ENCODE measurements around the gene AP4B1. TPM values are rescaled to one million over a fixed set of nuclear protein-coding genes. Genes with fewer than 3 reads are reported as not detected.

The AP4B1 gene
- total RNA-seq, 1 donor from 2014 or later, result 36.2 TPM

DNA sequence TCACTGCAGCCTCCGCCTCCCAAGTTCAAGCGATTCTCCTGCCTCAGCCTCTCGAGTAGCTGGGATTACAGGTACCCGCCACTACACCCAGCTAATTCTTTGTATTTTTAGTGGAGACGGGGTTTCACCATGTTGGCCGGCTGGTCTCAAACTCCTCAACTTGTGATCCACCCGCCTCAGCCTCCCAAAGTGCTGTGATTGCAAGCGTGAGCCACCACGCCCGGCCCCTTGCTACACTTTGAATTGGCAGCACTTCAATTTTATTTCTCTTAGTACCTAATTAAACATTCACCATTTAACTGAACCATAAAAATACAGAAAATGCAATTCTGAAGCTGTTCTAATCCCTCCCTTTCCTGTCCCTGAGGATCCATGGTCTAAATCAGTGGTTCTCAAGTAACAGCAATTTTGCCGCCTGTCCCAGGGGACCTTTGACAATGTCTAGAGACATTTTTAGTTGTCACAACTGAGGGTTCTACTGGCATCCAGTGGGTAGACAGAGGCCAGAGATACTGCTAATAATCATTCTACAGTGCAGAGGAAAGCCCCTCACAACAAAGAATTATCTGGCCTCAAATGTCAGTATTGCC lies 12.9 kb downstream of the AP4B1 start:
- DNase-seq, result no peak

DNA sequence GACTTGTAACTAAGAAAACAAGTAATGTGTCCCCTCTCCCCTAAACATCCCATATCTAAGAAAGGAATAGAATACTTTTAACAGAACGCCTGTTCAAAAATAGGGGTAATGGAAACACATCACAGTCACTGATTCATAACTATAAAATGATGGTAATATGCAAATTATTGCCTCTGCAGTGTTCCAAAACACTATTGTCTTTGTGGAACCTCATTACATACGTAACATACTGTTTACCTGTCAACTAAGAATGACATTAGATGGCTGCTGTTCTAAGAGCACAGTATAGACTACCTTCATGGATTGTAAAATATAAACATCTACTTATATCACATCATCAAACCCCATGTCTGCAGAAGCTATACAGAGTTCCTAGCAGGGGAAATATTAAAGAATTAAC lies 13.8 kb downstream of the AP4B1 start:
- no peak for DNase-seq

DNA sequence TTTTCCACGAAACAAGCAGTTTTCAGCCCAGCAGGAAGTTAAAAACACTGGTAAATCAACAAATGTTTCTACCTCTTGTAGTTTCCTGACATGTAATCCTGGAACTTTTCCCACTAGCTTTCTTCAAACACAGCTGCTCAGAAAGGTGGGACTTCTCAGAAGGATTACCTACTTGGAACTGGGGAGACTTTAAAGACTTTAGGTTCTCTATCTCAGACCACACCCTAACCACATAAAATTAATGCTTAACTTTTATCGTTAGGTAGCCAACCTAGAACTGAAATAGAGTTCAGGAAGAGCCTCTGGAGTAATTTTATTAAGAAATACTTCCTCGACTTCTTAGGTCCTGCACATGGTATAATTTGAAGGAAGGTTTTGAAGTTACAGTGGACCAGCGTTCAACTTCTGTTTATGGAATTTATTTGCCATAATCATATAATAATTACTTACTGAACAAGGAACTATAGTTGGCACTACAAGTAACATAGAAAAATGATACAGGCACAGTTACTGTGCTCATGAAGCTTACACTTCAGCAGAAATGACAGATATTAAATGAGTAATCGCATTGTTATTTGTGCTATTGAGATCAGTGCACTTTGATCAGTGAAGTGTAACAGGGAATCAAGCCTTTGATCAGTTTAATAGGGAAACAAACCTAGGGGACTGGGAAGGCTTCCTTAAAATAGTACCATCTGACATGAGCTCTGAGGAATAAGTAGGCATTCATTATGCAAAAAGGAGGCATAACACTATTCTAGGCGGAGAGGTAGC lies 17.0 kb downstream of the AP4B1 start, which contains the start of gene BCL2L15:
BCL2L15 (minus strand) TSS at position 180 of the 774 bp plus-strand sequence. CDS start 206 bp downstream, outside the sequence.
- DNase-seq, result no peak

DNA sequence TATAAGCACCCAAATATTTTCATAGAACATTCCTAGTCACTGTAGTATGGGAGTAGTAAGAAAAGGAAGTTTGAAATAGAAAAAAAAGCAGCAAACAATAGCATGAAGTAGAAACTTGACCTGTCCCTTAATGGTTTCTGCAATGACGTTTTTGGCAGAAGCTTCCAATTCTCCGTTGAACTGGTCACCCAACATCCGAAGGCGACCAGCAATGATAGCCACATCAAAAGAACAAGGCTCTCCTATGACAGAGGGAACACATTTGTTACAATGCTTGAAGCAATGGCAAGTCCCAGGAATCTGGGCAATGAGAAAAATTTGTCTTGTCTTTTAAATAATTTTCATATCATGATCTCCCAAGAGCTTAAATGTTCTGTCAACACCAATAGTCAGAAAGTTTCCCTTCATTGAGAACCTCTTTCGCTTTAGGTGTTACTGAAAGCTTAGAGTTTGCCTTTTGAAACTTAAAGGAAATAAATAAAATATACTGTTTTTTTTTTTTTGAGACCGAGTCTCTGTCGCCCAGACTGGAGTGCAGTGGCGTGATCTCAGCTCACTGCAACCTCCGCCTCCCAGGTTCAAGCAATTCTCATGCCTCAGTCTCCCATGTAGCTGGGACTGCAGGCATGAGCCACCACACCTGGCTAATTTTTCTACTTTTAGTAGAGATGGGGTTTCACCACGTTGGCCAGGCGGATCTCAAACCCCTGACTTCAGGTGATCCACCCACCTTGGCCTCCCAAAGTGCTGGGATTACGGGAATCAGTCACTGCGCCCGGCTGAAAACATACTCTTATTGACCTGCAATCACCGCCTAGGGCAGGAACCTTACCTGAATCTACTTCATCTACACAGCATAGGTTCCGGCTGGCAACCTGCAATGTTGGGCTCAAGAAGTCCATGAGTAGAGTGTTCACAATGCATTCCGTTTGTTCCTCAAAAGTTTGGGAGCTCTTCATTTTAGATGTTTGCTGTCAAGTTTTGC lies 17.9 kb downstream of the AP4B1 start:
- DNase-seq, result no peak

DNA sequence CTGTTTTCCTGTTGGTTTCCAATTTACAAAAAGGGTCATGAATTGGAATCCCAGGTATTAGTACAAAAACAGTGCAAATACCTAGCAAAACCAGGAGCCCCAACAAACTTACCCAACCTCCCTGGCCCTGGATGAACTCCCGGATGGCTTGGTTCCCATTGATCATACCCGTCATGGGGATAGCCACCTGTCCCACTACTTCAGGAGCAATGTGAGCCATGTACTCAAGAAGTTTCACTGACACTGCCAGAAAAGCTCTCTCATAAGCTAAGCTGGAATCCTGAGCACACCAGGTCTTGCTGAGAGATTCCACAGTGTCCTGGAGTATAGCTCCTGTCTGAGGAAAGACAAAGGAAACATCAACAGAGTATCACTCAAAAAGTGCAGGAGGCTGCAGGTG lies 22.9 kb downstream of the AP4B1 start:
- DNase-seq, result no peak

DNA sequence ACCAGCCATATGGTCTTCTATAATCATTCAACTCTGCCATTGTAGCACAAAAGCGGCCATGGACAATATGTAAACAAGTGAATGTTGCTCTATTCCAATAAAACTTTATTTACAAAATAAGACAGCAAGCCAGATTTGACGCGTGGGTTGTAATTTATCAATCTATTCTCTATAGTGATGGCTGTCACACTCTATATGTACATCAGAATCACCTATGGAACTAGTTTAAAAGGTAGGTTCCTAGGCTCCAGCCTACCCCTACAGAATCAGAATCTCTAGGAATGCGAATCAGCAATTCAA lies 24.9 kb downstream of the AP4B1 start:
- DNase-seq, result no peak

DNA sequence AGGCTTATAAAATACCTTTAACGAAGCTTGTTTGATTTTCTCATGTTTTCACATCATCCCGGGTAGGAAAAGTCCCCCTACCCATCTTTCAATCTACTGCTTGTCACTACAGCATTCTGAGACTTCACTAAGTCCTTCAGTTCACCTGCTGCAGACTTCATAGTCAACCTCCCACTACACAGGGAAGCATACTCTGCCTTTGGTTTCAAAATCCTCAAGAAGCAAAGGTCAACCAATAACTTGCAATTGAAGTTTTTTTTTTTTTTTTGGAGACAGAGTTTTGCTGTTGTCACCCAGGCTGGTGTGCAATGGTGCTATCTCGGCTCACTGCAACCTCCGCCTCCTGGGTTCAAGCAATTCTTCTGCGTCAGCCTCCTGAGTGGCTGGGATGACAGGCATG lies 28.4 kb downstream of the AP4B1 start:
- no peak for DNase-seq

DNA sequence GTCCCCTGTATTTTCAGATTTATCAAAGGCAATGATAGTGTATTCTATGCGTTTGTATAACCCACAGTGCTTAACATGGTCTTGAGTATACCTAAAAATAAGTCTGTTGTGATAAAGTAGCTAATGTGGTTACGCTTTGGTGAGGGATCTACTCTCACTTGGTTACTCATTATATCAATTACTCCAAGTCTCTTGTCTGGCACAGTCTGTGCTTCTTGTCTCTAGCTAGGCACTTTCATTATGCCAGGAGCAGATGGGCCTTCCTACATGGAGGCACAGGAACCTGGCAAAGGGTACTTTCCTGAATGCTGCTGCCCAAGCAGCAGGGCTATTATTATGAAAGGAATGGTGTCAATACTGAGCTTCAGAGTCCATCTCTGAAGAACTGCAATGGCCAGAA lies 28.9 kb downstream of the AP4B1 start:
- DNase-seq, result no peak

DNA sequence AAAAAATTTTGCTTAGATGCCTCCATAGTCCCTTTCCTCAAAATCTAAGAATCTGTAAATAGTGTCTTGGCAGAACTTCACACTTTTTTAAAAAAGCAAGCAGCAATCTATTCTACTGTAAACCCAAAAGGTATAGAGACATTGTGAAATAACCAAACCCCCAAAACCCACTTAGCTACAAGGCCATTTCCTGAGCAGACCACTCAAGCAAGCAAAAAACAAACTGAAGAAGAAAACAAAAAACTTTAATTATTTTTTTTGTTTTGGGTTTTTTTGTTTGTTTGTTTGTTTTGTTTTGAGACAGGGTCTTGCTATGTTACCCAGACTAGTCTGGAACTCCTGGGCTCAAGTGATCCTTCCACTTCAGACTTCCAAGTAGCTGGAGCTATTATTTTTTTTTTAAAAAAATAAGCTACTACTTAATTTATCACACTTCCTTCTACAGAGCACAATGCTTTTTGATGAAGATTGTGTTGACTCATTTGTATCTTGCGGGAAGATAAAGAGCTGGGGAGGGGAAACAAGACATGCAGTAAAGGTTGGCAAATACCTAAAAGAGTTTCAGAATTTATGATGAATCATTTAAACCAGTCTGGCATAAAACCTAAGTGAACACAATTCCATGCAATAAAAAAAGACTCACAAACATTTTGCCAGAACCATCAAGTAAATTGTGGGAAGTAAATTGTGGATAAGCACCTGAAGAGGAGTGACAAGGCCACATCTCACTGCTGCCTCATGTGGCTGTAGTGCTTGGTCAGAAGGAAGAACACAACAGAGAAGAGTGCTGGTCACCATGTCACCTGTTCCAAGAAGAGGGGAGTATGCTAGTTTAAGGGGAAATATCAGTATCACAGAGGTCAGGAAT lies 30.4 kb downstream of the AP4B1 start:
- DNase-seq, result no peak

DNA sequence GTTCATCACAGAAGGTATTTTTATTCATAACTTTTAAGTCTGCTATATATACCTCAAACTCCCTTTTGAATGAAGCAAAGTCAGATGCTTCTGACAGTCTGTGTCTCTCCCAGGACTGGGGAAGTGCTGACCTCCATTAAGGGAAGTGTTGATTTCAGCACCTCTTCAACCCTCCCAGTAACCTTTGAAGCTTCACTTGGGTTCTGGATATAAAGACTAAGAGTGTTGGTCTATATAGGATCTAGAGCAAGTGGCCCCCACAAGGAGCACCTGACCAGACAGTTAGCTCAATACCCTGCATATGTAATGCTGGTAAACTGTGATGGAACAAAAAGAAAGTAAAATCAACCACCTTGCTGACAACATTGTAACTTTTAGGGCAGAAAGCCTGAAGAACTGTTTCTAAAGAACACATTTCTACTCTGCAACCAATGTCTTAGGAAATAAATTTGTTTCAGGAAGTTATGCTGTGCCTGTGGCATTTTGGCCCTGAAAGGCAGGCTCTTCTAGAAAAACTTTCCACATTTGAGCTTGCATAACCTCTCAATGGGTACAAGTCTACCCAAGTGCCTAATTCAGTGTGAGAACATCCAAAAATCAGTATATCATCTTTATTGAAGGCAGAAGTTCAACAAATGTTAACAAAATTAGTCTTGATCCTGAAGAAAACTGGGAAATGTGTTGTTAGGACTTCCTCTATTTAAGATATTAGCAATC lies 32.2 kb downstream of the AP4B1 start:
- DNase-seq, result no peak

DNA sequence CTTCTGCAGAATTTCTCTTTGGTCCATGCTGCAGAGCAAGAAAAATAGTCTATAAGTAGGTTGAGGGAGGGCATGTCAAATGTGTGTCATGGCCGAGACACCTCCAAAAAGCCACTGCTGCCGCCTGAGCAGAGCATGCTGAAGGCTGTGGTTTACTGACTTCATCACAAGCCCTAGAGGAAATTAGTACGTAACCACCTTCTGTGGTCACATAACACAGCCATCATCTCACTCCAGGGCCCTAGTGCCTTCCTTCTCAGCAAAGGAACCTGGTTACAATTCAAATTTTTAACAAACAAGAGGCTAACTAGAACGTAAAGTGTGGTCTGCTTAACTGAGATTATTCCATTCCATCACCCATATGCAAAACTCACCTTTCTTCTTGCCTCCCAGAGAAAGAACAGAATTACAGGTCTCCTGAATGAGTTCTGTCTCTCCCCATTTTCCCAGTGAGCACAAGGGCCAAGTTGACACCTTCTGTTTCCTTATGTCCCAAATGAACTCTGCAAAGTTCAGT lies 32.9 kb downstream of the AP4B1 start, which contains the start of gene PTPN22:
PTPN22 (minus strand) TSS at position 116 of the 517 bp plus-strand sequence.
- no peak for DNase-seq

DNA sequence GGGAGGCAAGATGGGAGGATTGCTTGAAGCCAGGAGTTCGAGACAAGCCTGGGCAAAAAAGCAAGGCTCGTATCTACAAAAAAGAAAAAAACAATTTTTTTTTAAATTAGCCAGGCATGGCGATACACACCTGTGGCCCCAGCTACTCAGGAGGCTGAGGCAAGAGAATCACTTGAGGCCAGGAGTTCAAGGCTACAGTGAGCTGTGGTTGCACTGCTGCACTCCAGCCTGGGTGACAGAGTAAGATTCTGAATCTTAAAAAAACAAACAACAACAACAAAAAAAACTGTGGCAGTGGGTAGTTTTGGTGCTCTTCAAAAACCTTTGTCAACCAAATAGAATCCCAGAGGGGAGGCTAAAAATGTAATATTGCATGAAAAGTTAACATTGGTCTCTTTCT lies 33.8 kb downstream of the AP4B1 start:
- DNase-seq, result no peak

DNA sequence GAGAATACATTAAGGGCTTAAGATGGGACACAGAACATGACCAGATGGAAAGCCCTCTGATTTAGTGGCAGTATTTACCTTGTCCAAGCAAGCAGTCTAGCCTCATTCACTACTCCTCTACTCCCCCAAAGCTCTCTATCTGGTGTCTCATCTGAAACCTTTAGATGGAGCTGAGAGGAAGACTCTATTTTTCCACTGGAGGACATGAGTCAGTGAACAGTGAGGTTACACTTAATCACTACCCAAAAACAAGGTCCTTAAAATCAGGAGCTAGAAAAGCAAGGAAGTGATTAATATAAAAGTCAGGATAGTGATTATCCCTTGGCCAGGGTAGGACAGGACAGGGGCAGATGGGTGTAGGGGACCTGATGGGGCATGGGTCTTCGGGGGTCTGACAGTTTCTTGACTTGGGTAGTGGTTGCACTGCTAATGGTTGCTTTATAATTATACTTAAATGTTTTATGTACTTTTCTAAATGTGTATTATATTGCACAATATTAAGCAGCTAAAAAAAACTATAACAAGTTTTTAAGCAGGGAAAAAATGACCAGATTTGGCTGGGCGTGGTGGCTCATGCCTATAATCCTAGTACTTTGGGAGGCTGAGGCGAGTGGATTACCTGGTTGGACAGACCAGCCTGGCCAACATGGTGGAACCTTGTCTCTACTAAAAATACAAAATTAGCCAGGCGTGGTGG lies 36.1 kb downstream of the AP4B1 start:
- no peak for DNase-seq

DNA sequence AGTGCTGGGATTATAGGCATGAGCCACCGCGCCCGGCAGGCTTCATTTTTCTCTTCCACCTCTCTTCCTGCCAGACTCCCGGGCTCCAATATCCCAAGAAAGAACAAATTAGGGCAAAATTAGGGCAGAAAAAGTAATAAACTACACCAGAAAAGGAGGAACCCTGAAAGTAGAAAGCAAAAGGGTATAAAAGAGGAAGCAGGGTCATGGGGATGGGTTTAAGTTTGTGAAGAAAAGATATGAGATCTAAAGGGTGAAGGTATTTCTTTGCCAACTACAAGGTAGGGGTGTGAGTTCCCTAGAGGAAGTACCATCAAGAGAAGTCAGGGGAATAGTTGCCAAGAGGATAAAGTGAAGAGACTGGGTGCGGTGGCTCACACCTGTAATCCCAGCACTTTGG lies 43.0 kb downstream of the AP4B1 start:
- DNase-seq, result no peak

DNA sequence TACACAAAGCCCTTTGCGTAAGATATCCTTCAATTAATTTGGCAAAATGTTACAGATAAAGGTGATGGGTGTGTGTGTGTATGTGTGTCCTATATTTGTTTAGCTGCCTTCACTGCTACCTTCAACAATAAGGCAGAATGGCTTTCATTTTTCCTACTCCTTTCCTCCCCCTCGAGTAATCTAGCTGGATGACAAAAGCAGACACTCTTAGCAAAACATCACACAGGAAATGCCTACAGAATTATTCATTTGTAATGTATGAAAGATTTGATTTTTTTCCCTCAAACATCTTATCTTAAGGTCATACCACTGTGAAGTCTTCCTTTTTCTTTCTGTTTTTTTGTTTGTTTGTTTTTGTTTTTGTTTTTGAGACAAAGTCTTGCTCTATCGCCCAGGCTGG lies 43.7 kb downstream of the AP4B1 start:
- no peak for DNase-seq

DNA sequence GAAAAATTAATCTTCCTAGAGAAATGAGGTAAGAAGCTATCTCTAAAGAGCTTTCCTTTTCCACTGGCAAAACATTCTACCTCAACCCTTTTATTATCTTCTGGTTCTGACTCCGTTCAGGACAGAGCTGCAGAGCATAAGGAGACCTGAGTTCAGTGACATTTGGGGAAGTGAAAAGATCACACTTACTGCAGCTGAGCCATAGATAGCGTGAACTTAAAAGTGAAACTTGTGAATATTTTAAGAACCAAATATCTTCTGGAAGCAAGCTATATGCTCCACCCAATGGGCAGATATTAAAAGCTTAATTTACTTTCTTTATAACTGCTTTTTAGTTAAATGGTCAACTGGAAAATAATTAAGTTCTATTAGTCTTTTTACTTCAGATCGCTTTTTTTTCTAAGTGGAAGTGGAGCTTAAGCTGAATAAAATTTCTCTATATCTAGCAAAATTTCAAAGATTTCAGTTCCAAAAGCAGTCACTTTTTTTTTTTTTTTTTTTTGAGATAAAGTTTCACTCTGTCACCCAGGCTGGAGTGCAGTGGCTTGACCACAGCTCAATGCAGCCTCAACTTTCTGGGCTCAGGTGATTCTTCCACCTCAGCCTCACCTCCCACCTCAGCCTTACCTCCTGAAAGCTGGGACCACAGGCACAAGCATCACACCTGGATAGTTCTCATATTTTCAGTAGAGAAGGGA lies 45.0 kb downstream of the AP4B1 start:
- no peak for DNase-seq

DNA sequence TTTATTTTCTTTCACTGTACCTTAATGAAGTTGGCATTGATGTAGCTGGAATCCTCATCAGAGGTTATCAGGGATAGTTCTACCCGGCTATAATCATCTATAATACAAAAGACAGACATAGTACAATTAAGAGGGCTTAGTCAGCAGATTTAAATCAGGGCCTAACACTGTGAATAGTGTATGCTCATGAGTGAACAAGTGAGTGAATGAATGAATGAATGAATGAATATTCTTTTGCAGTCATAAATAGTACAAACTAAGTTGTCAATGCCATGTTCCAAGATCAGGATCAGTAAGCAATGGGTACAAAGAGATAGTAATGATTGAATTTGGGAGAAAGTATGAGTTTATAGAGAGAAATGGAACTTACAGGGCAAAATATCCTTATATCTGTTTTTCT lies 45.6 kb downstream of the AP4B1 start:
- DNase-seq, result no peak

DNA sequence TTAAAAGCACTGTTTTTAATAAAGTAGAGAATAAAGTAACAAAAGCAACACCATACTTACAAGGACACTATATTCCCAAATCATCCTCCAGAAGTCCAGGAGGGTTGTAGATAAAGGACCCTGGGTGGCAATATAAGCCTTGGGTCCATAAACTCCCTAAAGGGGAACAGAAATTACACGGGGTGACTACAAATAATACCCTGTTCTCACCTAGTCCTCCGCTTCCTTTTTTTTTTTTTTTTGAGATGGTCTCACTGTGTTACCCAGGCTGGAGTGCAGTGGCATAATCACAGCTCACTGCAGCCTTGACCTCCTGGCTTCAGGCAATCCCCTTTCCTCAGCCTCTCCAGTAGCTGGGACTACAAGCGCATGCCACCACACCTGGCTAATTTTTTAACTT lies 46.2 kb downstream of the AP4B1 start:
- DNase-seq, result no peak

DNA sequence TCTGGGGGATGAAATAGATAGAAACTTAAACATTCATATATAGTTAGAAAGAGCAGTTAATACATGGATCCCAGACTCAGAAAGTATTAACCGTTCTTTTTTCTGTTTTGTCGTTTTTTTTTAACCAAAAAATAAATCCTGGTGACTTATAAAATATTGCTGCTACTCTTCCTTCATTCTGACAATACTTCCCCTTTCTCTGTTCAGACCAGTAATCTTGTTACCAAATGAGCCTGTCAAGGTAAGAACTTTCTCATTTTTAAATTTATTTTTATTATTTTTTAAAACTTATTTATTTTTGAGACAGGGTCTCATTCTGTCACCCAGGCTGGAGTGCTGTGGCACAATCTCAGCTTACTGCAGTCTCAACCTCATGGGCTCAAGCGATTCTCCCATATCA lies 46.8 kb downstream of the AP4B1 start:
- DNase-seq, result no peak

DNA sequence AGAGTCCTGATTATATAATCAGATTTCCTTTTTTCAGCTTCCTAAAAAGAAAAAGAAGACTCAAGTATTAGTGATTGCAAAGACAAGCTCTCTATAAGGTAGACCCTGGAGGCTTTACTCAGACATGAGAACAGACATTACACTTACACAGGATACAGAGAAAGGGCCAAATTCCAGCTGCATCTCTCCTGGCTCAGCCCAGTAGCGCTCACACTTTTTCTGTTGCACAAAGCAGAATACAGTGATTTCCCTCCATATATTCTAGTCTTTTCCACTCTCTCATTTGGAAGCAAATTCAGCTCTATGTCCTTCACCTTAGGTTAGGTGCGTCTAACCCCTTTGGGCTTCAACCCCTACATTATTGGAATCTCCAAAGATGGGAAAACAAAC lies 48.2 kb downstream of the AP4B1 start:
- no peak for DNase-seq

Data from occipital lobe (tissue), 2 donors.